Inferior parietal cortex (tissue), 1 donor: ENCODE data around the gene PHLPP1.
A peak's percentile ranks its signal among the peaks of the same experiment; 100 is the strongest.
"Not testable (repeated sequence)": the region's sequence is repeated elsewhere in the genome, so short reads cannot be mapped to it uniquely, and the experiment has no call there.

Source experiments
- DNase-seq: peaks from one replicate; pipeline ENCODE4 v3.0.0-alpha.2; 2016; ENCODE audit errors: extremely low spot score

PHLPP1 gene

GRCh38 chr18:62715436-62715758 lies at the start of gene PHLPP1:
PHLPP1 (plus strand) TSS chr18:62715541; CDS start chr18:62715684, 143 bp downstream.
- DNase-seq = no peak

GRCh38 chr18:62669225-62669624 lies 46.1 kb upstream of the PHLPP1 start:
- no peak for DNase-seq

GRCh38 chr18:62670573-62670972 lies 44.8 kb upstream of the PHLPP1 start:
- DNase-seq = no peak

- no peak for DNase-seq
Observed at GRCh38 chr18:62672600-62672999, 42.7 kb upstream of the PHLPP1 start.

- no peak for DNase-seq
Observed at GRCh38 chr18:62678847-62679485, 36.4 kb upstream of the PHLPP1 start.

GRCh38 chr18:62682371-62682770 lies 33.0 kb upstream of the PHLPP1 start:
- no peak for DNase-seq

GRCh38 chr18:62683935-62684334 lies 31.4 kb upstream of the PHLPP1 start:
- no peak for DNase-seq

GRCh38 chr18:62688743-62689317 lies 26.5 kb upstream of the PHLPP1 start:
- no peak for DNase-seq

- DNase-seq = peak; percentile 87
Observed at GRCh38 chr18:62690236-62690815, 25.0 kb upstream of the PHLPP1 start.

- no peak for DNase-seq
Observed at GRCh38 chr18:62693659-62694058, 21.7 kb upstream of the PHLPP1 start.

- DNase-seq = no peak
Observed at GRCh38 chr18:62697636-62698035, 17.7 kb upstream of the PHLPP1 start.

- no peak for DNase-seq
Observed at GRCh38 chr18:62702259-62702658, 13.1 kb upstream of the PHLPP1 start.

- not testable (repeated sequence) for DNase-seq
Observed at GRCh38 chr18:62706879-62707278, 8.5 kb upstream of the PHLPP1 start.

- DNase-seq = not testable (repeated sequence)
Observed at GRCh38 chr18:62709908-62710307, 5.4 kb upstream of the PHLPP1 start.

- no peak for DNase-seq
Observed at GRCh38 chr18:62710417-62710816, 4.9 kb upstream of the PHLPP1 start.

GRCh38 chr18:62711781-62712180 lies 3.6 kb upstream of the PHLPP1 start:
- no peak for DNase-seq

GRCh38 chr18:62713651-62714247 lies 1.6 kb upstream of the PHLPP1 start:
- DNase-seq = no peak

- DNase-seq = peak; percentile 97
Observed at GRCh38 chr18:62714671-62715435, 488 bp upstream of the PHLPP1 start.

GRCh38 chr18:62715759-62716615 lies 646 bp downstream of the PHLPP1 start:
- no peak for DNase-seq

GRCh38 chr18:62716619-62717168 lies 1.4 kb downstream of the PHLPP1 start:
- no peak for DNase-seq
